ENCODE results near the gene CPSF3.

The CPSF3 gene

DNA sequence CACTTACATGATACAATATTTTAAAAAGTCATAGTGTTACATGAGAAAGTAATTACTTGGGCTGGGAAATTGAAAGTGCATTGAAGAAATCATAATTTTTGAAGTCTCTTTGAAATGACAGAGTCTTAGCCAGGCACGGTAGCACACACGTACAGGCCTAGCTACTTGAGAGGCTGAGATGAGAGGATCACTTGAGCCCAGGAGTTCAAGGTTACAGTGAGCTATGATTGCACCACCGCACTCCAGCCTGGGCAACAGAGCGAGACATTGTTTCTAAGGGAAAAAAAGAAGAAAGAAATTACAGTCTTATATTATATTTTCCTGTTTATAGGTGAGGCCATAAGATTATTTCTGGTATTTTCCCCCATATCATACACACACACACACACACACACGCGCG lies 41.7 kb downstream of the CPSF3 start:
- POLR2A ChIA-PET: no interaction called here
- TF ChIP-seq ZBTB1 (tag by site-specific recombination; IDR thresholded peaks at IDR 0.05) (no peak), EGR2 (tag by site-specific recombination; IDR thresholded peaks at IDR 0.05; ENCODE audit: low read depth) (no peak), ZNF133 (tag by site-specific recombination; IDR thresholded peaks at IDR 0.05) (no peak), ZNF664 (tag by site-specific recombination; IDR thresholded peaks at IDR 0.05) (no peak)
- Histone ChIP-seq H3K4me1 (ENCODE audit: control insufficient read depth, insufficient read depth, low read length) (no peaks in the 10 kb centered on the region), H3K9me3 (ENCODE audit: control insufficient read depth, insufficient read depth, low read depth, low read length) (no peaks in the 10 kb centered on the region), H3K27ac (ENCODE audit: extremely low read depth, low read depth, low read length) (no peak overlapping the region), H3K36me3 (ENCODE audit: control insufficient read depth in 2 of 2, insufficient read depth in 1 of 2, low read length in 2 of 2) (peaks cover 27 to 76% of the 10 kb centered on the region in 2 experiments), H3K4me3 (ENCODE audit: low read depth, low read length) (no peak overlapping the region)
- CTCF ChIA-PET: interaction anchor here (0.6 kb wide), 1 partner anchor 689 kb away, joined by 4 read pairs; no protein-coding TSS in a partner anchor

- ChIA-PET CTCF (no interaction called here), POLR2A (no interaction called here)
- Histone ChIP-seq H3K4me3 (ENCODE audit: low read depth, low read length) (no peak overlapping the region), H3K9me3 (ENCODE audit: control insufficient read depth, insufficient read depth, low read depth, low read length) (no peaks in the 10 kb centered on the region), H3K36me3 (ENCODE audit: control insufficient read depth in 2 of 2, insufficient read depth in 1 of 2, low read length in 2 of 2) (peaks cover 22 to 76% of the 10 kb centered on the region in 2 experiments), H3K4me1 (ENCODE audit: control insufficient read depth, insufficient read depth, low read length) (no peaks in the 10 kb centered on the region), H3K27ac (ENCODE audit: extremely low read depth, low read depth, low read length) (no peak overlapping the region)
- TF ChIP-seq ZNF791 (tag by site-specific recombination; IDR thresholded peaks at IDR 0.05): no peak
- TF ChIP-seq SP7 (tag by site-specific recombination; IDR thresholded peaks at IDR 0.05): no peak
- TF ChIP-seq ZSCAN4 (tag by site-specific recombination; IDR thresholded peaks at IDR 0.05): peak; percentile 66; the same call in 1 of the 2 replicates
- TF ChIP-seq ZNF248 (tag by site-specific recombination; IDR thresholded peaks at IDR 0.05): no peak
- TF ChIP-seq REST (tag by site-specific recombination; IDR thresholded peaks at IDR 0.05): no peak
- no peak for TF ChIP-seq ZNF530 (tag by site-specific recombination; IDR thresholded peaks at IDR 0.05; ENCODE audit: low read depth)
- no peak for TF ChIP-seq ZNF792 (tag by site-specific recombination; IDR thresholded peaks at IDR 0.05)
- TF ChIP-seq SCRT2 (tag by site-specific recombination; IDR thresholded peaks at IDR 0.05): no peak
- no peak for TF ChIP-seq GLIS2 (tag by site-specific recombination; IDR thresholded peaks at IDR 0.05)
These were observed 42.8 kb downstream of the CPSF3 start for GRCh38 chr2:9466147-9466683.

GRCh38 chr2:9467687-9468086 lies 44.2 kb downstream of the CPSF3 start:
- CTCF ChIA-PET: no interaction called here
- Histone ChIP-seq H3K36me3 (ENCODE audit: control insufficient read depth in 2 of 2, insufficient read depth in 1 of 2, low read length in 2 of 2) (peaks cover 18 to 76% of the 10 kb centered on the region in 2 experiments), H3K4me1 (ENCODE audit: control insufficient read depth, insufficient read depth, low read length) (no peaks in the 10 kb centered on the region), H3K27ac (ENCODE audit: extremely low read depth, low read depth, low read length) (no peak overlapping the region), H3K4me3 (ENCODE audit: low read depth, low read length) (no peak overlapping the region), H3K9me3 (ENCODE audit: control insufficient read depth, insufficient read depth, low read depth, low read length) (no peaks in the 10 kb centered on the region)
- TF ChIP-seq, protein P1, sequence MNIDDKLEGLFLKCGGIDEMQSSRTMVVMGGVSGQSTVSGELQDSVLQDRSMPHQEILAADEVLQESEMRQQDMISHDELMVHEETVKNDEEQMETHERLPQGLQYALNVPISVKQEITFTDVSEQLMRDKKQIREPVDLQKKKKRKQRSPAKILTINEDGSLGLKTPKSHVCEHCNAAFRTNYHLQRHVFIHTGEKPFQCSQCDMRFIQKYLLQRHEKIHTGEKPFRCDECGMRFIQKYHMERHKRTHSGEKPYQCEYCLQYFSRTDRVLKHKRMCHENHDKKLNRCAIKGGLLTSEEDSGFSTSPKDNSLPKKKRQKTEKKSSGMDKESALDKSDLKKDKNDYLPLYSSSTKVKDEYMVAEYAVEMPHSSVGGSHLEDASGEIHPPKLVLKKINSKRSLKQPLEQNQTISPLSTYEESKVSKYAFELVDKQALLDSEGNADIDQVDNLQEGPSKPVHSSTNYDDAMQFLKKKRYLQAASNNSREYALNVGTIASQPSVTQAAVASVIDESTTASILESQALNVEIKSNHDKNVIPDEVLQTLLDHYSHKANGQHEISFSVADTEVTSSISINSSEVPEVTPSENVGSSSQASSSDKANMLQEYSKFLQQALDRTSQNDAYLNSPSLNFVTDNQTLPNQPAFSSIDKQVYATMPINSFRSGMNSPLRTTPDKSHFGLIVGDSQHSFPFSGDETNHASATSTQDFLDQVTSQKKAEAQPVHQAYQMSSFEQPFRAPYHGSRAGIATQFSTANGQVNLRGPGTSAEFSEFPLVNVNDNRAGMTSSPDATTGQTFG (tag by site-specific recombination; IDR thresholded peaks at IDR 0.05; ENCODE audit: borderline replicate concordance): no peak
- TF ChIP-seq, protein P2, sequence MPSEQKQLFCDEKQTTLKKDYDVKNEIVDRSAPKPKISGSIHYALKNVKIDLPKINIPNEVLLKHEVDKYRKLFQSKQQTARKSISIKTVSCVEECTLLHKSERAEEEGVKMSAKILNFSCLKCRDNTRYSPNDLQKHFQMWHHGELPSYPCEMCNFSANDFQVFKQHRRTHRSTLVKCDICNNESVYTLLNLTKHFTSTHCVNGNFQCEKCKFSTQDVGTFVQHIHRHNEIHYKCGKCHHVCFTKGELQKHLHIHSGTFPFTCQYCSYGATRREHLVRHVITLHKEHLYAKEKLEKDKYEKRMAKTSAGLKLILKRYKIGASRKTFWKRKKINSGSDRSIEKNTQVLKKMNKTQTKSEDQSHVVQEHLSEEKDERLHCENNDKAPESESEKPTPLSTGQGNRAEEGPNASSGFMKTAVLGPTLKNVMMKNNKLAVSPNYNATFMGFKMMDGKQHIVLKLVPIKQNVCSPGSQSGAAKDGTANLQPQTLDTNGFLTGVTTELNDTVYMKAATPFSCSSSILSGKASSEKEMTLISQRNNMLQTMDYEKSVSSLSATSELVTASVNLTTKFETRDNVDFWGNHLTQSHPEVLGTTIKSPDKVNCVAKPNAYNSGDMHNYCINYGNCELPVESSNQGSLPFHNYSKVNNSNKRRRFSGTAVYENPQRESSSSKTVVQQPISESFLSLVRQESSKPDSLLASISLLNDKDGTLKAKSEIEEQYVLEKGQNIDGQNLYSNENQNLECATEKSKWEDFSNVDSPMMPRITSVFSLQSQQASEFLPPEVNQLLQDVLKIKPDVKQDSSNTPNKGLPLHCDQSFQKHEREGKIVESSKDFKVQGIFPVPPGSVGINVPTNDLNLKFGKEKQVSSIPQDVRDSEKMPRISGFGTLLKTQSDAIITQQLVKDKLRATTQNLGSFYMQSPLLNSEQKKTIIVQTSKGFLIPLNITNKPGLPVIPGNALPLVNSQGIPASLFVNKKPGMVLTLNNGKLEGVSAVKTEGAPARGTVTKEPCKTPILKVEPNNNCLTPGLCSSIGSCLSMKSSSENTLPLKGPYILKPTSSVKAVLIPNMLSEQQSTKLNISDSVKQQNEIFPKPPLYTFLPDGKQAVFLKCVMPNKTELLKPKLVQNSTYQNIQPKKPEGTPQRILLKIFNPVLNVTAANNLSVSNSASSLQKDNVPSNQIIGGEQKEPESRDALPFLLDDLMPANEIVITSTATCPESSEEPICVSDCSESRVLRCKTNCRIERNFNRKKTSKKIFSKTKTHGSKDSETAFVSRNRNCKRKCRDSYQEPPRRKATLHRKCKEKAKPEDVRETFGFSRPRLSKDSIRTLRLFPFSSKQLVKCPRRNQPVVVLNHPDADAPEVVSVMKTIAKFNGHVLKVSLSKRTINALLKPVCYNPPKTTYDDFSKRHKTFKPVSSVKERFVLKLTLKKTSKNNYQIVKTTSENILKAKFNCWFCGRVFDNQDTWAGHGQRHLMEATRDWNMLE (tag by site-specific recombination; conservative IDR thresholded peaks at IDR 0.05; ENCODE audit: low read depth): no peak
- POLR2A ChIA-PET: interaction anchor here (0.8 kb wide), 1 partner anchor 166 kb away, joined by 5 read pairs; no protein-coding TSS in a partner anchor
